IMR-90 (cell line): ENCODE measurements around the gene ABAT. TPM values are rescaled to one million over a fixed set of nuclear protein-coding genes. Genes with fewer than 3 reads are reported as not detected.

Experiments
- ATAC-seq: fragments of 200-7000 bp; cut with Tn5 transposase; 2 replicates; pipeline ENCODE4 v1.9.1; 2020; ENCODE audit warnings: low read depth, mild to moderate bottlenecking, moderate library complexity
- BruUV-seq: library from RNA; stranded (reverse); fragments of 400-500 nt; replicated peaks from 2 replicates; lab custom pipeline; 2021; lab: Mats Ljungman, UMichigan
- CTCF ChIA-PET: fragments of 300-600 bp; formaldehyde crosslinking; extraction: SDS; loops from one replicate; lab custom pipeline; 2021; ENCODE audit warnings: antibody characterized with exemption; lab: Yijun Ruan, JAX
- POLR2A ChIA-PET: fragments of 300-600 bp; sonication (Branson Sonifier 250); formaldehyde crosslinking; loops from one replicate; lab custom pipeline; 2022; ENCODE audit warnings: antibody characterized with exemption; ENCODE audit not compliant: unreplicated experiment; lab: Charles Lee
- DNase-seq: peaks from one replicate; pipeline ENCODE4 v3.0.0; 2013
- H2AFZ ChIP-seq: replicated peaks from 2 replicates; pipeline ENCODE3; 2013; ENCODE audit warnings: low read length, mild to moderate bottlenecking; ENCODE audit not compliant: poor library complexity
- H2AK5ac ChIP-seq: 2 replicates; pipeline ENCODE4 v1.6.1; 2013; ENCODE audit warnings: low read depth, low read length, inconsistent platforms
- H2AK9ac ChIP-seq: replicated peaks from 2 replicates; pipeline ENCODE3; 2013; ENCODE audit warnings: mild to moderate bottlenecking, low read depth, low read length, moderate library complexity; ENCODE audit not compliant: poor library complexity
- H2BK120ac ChIP-seq: 2 replicates; pipeline ENCODE4 v1.6.1; 2013; ENCODE audit warnings: low read depth, low read length, inconsistent platforms
- H2BK15ac ChIP-seq: 3 replicates; pipeline ENCODE4 v1.6.1; 2013; ENCODE audit warnings: low read depth, low read length, inconsistent platforms
- H2BK20ac ChIP-seq: 2 replicates; pipeline ENCODE4 v1.6.1; 2013; ENCODE audit warnings: low read depth, mild to moderate bottlenecking, inconsistent platforms, low read length, moderate library complexity
- H2BK5ac ChIP-seq: 2 replicates; pipeline ENCODE4 v1.6.1; 2013; ENCODE audit warnings: mild to moderate bottlenecking, low read depth, low read length, inconsistent platforms; ENCODE audit not compliant: poor library complexity, severe bottlenecking
- H3K14ac ChIP-seq: replicated peaks from 2 replicates; pipeline ENCODE4 v1.6.1; 2013; ENCODE audit warnings: low read depth, low read length, inconsistent platforms
- H3K18ac ChIP-seq: 2 replicates; pipeline ENCODE4 v1.6.1; 2013; ENCODE audit warnings: low read depth, low read length, control low read depth
- H3K23ac ChIP-seq: 2 replicates; pipeline ENCODE4 v1.6.1; 2013; ENCODE audit warnings: low read depth, low read length, inconsistent platforms
- H3K27ac ChIP-seq: 2 replicates; pipeline ENCODE4 v1.5.1; 2013; ENCODE audit warnings: mild to moderate bottlenecking, control low read depth, low read length; ENCODE audit not compliant: insufficient read depth
- H3K27me3 ChIP-seq: 2 replicates; pipeline ENCODE4 v1.6.1; 2013; ENCODE audit warnings: low read length; ENCODE audit not compliant: control insufficient read depth, insufficient read depth
- H3K36me3 ChIP-seq: 2 replicates; pipeline ENCODE4 v1.6.1; 2013; ENCODE audit warnings: low read length, mixed read lengths; ENCODE audit not compliant: control insufficient read depth, insufficient read depth
- H3K4ac ChIP-seq: 2 replicates; pipeline ENCODE4 v1.6.1; 2013; ENCODE audit warnings: low read depth, low read length, inconsistent platforms
- H3K4me1 ChIP-seq: 2 replicates; pipeline ENCODE4 v1.6.1; 2013; ENCODE audit warnings: low read length, mixed read lengths; ENCODE audit not compliant: control insufficient read depth, insufficient read depth
- H3K4me2 ChIP-seq: 2 replicates; pipeline ENCODE4 v1.6.1; 2013; ENCODE audit warnings: low read depth, mild to moderate bottlenecking, control low read depth, low read length, moderate library complexity
- H3K4me3 ChIP-seq: 2 replicates; pipeline ENCODE4 v1.5.1; 2013; ENCODE audit warnings: low read depth, mild to moderate bottlenecking, control low read depth, low read length, moderate library complexity; ENCODE audit not compliant: insufficient read depth
- H3K56ac ChIP-seq: 2 replicates; pipeline ENCODE4 v1.6.1; 2013; ENCODE audit warnings: low read length, inconsistent platforms; ENCODE audit not compliant: insufficient read depth; ENCODE audit errors: extremely low read depth
- H3K79me1 ChIP-seq, 2 experiments: 2 replicates each; pipeline ENCODE4 v1.6.1; 2013; ENCODE audit warnings: low read length in 2 of 2, inconsistent platforms in 1 of 2, low read depth in 1 of 2
- H3K9ac ChIP-seq: 2 replicates; pipeline ENCODE4 v1.6.1; 2013; ENCODE audit warnings: low read depth, low read length, control low read depth
- H3K9me1 ChIP-seq: 2 replicates; pipeline ENCODE4 v1.6.1; 2013; ENCODE audit warnings: low read length, inconsistent platforms; ENCODE audit not compliant: insufficient read depth
- H3K9me3 ChIP-seq: 2 replicates; pipeline ENCODE4 v1.6.1; 2013; ENCODE audit warnings: low read length; ENCODE audit not compliant: control insufficient read depth, insufficient read depth
- H4K20me1 ChIP-seq: 2 replicates; pipeline ENCODE4 v1.6.1; 2013; ENCODE audit warnings: low read length, inconsistent platforms; ENCODE audit not compliant: insufficient read depth
- H4K5ac ChIP-seq: 2 replicates; pipeline ENCODE4 v1.6.1; 2013; ENCODE audit warnings: mild to moderate bottlenecking, low read depth, low read length, control low read depth
- H4K8ac ChIP-seq, 2 experiments: 2 replicates each; pipeline ENCODE4 v1.6.1; 2013; ENCODE audit warnings: low read depth in 2 of 2, low read length in 2 of 2, control low read depth in 1 of 2, inconsistent platforms in 1 of 2
- H4K91ac ChIP-seq: 2 replicates; pipeline ENCODE4 v1.6.1; 2013; ENCODE audit warnings: low read depth, low read length, inconsistent platforms; ENCODE audit not compliant: insufficient read depth
- CEBPB ChIP-seq: IDR thresholded peaks from 2 replicates; pipeline ENCODE4 v1.6.1; 2012; ENCODE audit warnings: low read depth, low read length, improper control_type of control experiment
- WGBS, 2 experiments: methylation state at CpG; one replicate each; pipeline versions ENCODE4 v1.1.5 to v1.1.7; 2013; ENCODE audit warnings: missing lambda C conversion rate in 2 of 2; ENCODE audit not compliant: insufficient read length in 1 of 2; ENCODE audit errors: extremely low coverage in 2 of 2; 5-methylcytosine and 5-hydroxymethylcytosine counted together
- dilution Hi-C: fragments of 300-500 bp; cut with HindIII; formaldehyde crosslinking; loops from one replicate; pipeline ENCODE4 v1.14.3; 2018; ENCODE audit warnings: low sequenced_read_pairs; ENCODE audit not compliant: unreplicated experiment
- in situ Hi-C: fragments of 300-500 bp; cut with MboI; formaldehyde crosslinking; loops from 3 replicates; pipeline ENCODE4 v1.14.3; 2019; ENCODE audit warnings: low sequenced_read_pairs, inconsistent platforms, mixed read lengths
- intact Hi-C: fragments of 100-400 bp; cut with micrococcal nuclease; formaldehyde crosslinking; loops from 2 replicates; pipeline ENCODE4 v1.10.0; 2022
- polyA plus RNA-seq, 3 experiments: library from polyadenylated mRNA; depleted of rRNA; stranded (reverse); fragments of >200 nt; gene quantifications; 2 replicates each; pipeline ENCODE4 v1.2.3, GENCODE V29; 2012; ENCODE audit warnings: low replicate concordance in 1 of 3
- total RNA-seq: library from RNA; depleted of rRNA; stranded (reverse); fragments of >200 nt; gene quantifications from 2 replicates; pipeline ENCODE4 v1.2.3, GENCODE V29; 2012

ABAT gene
- total and polyA plus RNA-seq, 2 of the 4 experiments (the other 2 are of a cell fraction) = 4.5 to 6.9 TPM

DNA sequence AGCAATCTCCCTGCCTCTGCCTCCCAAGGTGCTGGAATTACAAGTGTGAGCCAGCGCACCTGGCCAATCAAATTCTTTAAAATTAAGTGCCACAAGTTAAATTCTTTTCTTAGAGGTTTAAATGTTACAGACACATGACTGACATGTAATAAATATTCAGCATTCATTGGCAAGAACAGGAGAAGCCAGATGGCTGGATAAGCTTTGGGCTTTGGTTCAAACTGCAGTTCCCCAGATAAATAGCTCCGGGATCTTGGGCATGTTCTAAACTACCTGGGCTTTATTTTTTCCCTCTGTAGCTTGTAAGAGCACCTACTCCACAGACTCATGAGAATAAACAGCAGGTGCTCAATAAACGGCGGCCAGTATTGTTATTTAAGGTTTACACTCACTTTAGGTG, 34.1 kb downstream of the ABAT start:
- POLR2A ChIA-PET = no interaction called here
- no peak for ATAC-seq
- no peak overlapping the region for H2BK120ac ChIP-seq
- H2BK15ac ChIP-seq = no peak overlapping the region
- no peaks in the 10 kb centered on the region for H3K4me1 ChIP-seq
- BruUV-seq = no TSS peak
- WGBS, 2 experiments = no CpG with 5 or more reads among the region's 4 CpGs
- no peak overlapping the region for H4K5ac ChIP-seq
- no peaks in the 10 kb centered on the region for H3K9me3 ChIP-seq
- dilution Hi-C loops (no loop called here), intact Hi-C loops (no loop called here), in situ Hi-C loops (no loop called here)
- H3K4me3 ChIP-seq = no peak overlapping the region
- H2AK9ac ChIP-seq = no peak overlapping the region
- no peak overlapping the region for H2AFZ ChIP-seq
- CTCF ChIA-PET = no interaction called here
- no peak overlapping the region for H3K14ac ChIP-seq
- no peak overlapping the region for H4K8ac ChIP-seq
- H4K91ac ChIP-seq = no peak overlapping the region
- no peak for DNase-seq
- no peaks in the 10 kb centered on the region for H3K9me1 ChIP-seq
- no peak overlapping the region for H3K56ac ChIP-seq
- H3K18ac ChIP-seq = no peak overlapping the region
- no peak overlapping the region for H3K9ac ChIP-seq
- H3K4ac ChIP-seq = no peak overlapping the region
- H4K20me1 ChIP-seq = no peaks in the 10 kb centered on the region
- H3K4me2 ChIP-seq = no peak overlapping the region
- H3K36me3 ChIP-seq = no peaks in the 10 kb centered on the region
- H2BK5ac ChIP-seq = no peak overlapping the region
- no peak overlapping the region for H3K27ac ChIP-seq
- H3K27me3 ChIP-seq = peaks cover 2% of the 10 kb centered on the region
- no peak overlapping the region for H3K23ac ChIP-seq
- no peak for TF ChIP-seq CEBPB
- no peak overlapping the region for H2AK5ac ChIP-seq
- H3K79me1 ChIP-seq = no peaks in the 10 kb centered on the region
- no peak overlapping the region for H2BK20ac ChIP-seq
